Suppressor macrophage (primary cell): ENCODE data around the gene CPSF7.
"Not testable (repeated sequence)": the region's sequence is repeated elsewhere in the genome, so short reads cannot be mapped to it uniquely, and the experiment has no call there.

ENCODE experiments used
- DNase-seq, 4 experiments: peaks; one replicate each; pipeline ENCODE4 v3.0.0-alpha.2; 2020 to 2022

Gene CPSF7

DNA sequence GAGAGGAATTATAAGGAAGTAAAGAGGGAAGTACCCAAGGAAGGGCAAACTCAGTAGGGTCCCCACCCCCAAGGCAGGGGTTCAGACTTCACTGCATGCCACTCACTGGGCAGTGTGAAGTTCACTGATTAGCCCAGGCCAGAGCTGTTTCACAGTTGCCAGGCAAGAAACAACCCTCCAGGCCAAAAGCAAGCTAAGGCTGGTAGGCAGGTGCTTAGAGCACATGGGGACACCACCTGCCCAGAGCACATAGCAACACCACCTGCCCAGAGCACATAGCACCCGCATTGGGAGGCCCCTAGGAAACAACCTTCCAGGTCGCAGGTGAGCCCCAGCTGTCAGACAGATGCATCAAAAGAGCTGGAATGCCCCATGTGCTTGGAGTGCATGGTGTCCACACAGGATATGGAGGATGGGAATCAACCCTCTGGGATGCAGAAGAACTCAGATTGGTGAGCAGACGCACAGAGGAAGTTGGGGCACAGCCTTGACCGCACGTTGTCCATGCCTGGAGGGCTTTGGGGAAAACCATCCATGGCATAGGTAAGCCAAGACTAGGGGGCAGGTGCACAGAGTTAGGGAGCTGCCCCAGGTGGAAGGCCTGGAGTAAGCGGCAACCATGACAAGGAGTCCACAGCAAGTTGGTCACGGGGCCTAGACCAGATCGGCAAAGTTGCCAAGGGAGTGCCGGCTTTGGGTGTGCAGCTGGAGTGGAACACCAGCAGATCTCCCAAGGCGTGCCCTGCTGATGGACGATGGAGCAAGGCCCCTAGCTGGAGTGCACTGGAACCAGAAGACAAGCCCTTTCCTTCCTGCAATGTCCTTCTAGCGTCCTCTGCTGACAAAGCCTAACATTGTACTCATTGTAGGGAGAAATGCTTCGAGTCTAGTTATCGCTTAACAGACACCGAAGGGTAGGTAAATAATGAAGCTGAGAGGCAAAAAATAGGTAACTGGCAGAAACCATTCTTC lies 45.2 kb downstream of the CPSF7 start:
- peak; percentile 26 to 63 (median 50) for DNase-seq

DNA sequence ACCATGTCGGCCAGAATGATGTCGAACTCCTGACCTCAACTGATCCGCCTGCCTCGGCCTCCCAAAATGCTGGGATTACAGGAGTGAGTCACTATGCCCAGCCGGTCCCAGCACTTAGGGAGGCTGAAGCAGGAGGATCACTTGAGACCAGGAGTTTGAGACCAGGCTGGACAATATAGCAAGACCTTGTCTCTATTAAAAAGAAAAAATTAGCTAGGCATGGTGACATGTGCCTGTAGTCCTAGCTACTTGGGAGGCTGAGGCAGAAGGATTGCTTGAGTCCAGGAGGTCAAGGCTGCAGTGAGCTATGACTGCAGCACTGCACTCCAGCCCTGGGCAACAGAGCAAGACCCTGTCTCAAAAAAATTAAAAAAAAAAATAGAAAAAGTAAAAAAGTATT lies 45.9 kb downstream of the CPSF7 start:
- not testable (repeated sequence) for DNase-seq

- DNase-seq, result no peak
Measured at GRCh38 chr11:61380884-61381283, 48.9 kb downstream of the CPSF7 start.

GRCh38 chr11:61378713-61379313 lies 51.0 kb downstream of the CPSF7 start:
- DNase-seq, result peak; percentile 77 to 95 (median 88)

- DNase-seq, result peak in 1 of 4 experiments; percentile 43
Measured at GRCh38 chr11:61377461-61378160, 52.2 kb downstream of the CPSF7 start.

- no peak for DNase-seq
Measured at GRCh38 chr11:61375761-61376108, 54.0 kb downstream of the CPSF7 start.

GRCh38 chr11:61372659-61373420 lies 56.9 kb downstream of the CPSF7 start:
- no peak for DNase-seq

DNA sequence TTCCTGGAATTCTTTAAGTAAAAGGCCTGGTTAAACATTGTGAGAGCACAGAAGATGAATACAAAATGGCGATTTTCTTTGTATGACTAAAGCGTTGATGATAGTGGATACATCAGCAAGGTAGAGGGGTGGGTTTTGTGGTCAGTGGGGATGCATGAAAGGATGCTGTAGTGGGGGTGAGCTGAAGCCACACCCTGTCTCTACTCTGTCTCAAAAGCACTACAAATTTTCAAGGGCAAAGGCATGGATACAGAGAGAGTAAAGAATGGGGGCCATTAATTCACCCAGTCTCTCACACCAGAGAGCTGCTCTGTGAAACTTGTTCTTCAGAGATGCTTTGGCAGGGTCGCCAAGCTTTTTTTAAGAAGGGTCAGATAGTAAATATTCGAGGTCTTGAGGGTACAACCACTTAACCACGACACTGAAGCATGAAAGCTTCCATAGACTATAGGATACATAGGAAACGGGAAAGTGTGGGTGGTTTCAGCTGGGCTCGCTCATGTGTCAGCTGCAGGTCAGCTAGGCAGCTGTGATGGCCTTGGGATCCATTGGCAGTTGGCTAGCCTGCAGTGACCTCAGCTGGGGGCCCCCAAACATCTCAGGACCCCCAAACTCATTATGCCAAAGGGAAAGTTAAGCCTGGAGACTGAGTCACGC lies 59.3 kb downstream of the CPSF7 start:
- DNase-seq, result peak in 3 of 4 experiments; percentile 37 to 59 (median 42)

- peak; percentile 88 to 97 (median 94) for DNase-seq
Measured at GRCh38 chr11:61369372-61370348, 60.1 kb downstream of the CPSF7 start.

DNA sequence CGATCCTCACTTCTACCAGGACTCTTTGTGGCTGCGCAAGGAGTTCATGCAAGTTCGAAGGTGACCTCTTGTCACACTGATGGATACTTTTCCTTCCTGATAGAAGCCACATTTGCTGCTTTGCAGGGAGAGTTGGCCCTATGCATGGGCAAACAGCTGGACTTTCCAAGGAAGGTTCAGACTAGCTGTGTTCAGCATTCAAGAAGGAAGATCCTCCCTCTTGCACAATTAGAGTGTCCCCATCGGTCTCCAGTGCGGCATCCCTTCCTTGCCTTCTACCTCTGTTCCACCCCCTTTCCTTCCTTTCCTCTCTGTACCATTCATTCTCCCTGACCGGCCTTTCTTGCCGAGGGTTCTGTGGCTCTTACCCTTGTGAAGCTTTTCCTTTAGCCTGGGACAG lies 61.1 kb downstream of the CPSF7 start:
- DNase-seq, result peak in 3 of 4 experiments; percentile 31 to 67 (median 50)

DNA sequence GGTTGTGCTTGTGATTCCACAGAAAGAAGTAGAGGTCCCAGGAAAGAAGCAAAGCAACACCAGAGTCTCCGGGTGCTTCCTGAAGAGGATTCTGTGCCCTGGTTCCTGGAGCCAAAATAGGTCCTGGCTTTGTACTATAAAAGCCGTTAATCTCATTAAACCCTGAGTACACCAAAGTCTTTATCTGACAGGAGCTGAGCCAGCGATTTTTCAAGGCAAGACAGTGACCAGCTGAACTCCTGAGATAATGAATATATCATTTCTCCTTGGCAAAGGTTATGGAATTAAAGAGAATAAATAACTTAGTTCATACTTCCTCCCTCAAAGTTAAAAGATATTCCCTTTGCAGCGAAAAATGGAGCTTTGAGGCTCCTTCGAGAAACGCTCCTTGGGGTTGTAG lies 62.4 kb downstream of the CPSF7 start:
- DNase-seq, result no peak

DNA sequence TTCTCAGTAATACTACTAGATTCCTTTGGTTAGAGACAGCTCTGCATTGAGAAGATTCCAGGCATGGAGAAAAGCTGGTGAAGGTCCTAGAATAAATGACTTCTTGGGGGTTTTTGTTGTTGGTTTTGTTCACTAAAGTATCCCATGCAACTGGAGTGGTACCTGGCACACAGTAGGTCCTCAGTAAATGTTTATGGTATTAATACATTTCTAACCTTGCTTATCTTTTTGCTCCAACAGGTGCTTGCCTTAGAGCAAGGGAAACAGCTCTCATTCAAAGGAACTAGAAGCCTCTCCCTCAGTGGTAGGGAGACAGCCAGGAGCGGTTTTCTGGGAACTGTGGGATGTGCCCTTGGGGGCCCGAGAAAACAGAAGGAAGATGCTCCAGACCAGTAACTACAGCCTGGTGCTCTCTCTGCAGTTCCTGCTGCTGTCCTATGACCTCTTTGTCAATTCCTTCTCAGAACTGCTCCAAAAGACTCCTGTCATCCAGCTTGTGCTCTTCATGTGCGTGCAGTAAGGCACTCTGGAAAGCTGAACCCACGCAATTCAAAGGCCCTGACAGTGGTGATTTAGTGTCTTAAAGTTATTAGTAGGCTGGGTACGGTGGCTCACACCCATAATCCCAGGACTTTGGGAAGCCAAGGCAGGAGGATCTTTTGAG lies 65.6 kb downstream of the CPSF7 start:
- peak in 3 of 4 experiments; percentile 30 to 56 (median 43) for DNase-seq

GRCh38 chr11:61362542-61362875 lies 67.3 kb downstream of the CPSF7 start:
- DNase-seq, result peak; percentile 68 to 79 (median 72)

- peak; percentile 98 to 99 (median 99) for DNase-seq
Measured at GRCh38 chr11:61361741-61362541, 67.8 kb downstream of the CPSF7 start, which contains the start of the genes CYB561A3 and TMEM138. CYB561A3 (minus strand) TSS chr11:61361882; CDS start chr11:61356713, 5,169 bp downstream. TMEM138 (plus strand) TSS chr11:61362374; CDS start chr11:61364391, 2,017 bp downstream.

DNA sequence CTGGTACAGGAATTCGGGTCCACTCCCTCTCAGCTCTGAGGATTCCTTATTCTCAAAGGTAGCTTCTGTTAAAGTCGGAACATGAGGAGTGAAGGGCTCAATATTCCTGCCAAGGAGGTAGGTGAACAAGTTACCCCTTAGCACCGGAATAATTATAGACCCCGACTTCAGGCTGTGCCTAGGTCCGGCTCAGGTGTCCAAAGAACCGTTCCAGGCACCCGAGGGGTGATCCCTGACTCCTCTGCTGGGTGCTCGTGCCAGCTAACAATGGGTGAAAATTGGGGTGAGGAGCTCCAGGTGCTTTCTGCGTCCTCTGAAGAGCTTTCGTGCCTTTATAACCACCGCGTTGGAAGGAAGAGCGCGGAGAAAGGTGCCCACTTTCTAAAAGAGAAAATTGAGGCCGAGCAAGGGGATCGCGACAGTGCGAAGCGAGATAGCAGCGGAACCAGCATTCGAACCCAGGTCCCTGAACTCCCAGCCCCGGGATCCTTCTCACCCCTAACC lies 68.5 kb downstream of the CPSF7 start:
- peak in 1 of 4 experiments; percentile 34 for DNase-seq

DNA sequence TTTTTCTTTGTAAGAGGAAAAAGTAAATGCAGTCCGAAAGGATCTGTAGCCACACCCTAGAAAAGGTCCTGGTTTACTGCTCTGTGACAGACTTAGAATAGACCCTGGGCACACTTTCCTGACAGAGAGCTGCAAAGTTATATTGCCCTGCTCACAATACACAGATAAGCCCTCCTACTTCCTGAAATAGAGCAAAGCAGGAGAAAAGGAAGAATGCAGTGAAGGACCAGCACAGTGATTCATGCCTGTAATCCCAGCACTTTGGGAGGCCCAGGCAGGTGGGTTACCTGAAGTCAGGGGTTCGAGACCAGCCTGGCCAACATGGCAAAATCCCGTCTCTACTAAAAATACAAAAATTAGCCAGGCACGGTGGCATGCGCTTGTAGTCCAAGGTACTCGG lies 70.3 kb downstream of the CPSF7 start:
- peak in 2 of 4 experiments; percentile 25 to 39 for DNase-seq

DNA sequence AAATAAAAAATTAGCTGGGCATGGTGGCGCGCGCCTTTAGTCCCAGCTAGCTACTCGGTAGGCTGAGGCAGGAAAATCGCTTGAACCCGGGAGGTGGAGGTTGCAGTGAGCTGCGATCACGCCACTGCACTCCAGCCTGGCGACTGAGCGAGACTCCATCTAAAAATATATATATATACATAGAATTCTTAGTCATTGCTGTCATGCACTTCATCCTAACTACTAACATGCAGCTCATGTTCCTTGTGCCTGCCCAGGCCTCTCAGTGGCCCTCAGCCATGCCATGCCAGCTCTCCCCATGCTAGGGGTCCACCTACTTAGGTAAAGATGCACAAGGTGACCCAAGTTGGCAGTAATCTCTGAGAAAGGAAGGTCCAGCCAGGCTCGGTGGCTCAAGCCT lies 71.2 kb downstream of the CPSF7 start:
- peak in 1 of 4 experiments; percentile 6 for DNase-seq

DNA sequence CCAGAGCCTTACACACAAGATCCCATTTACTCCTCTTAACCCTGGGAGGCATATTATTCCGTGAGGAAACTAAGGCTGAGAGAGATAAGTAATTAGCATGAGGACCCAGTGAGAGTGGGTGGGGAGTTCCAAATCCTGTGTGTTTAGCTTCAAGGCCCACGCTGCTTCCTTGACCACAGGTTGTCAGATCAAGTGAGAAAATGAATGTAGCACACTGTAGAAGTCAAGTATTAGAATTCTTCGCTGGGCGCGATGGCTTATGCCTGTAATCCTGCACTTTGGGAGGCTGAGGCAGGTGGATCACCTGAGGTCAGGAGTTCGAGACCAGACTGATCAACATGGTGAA lies 71.9 kb downstream of the CPSF7 start:
- peak in 1 of 4 experiments; percentile 31 for DNase-seq
